Activated CD4-positive, alpha-beta T cell treated with anti-CD3 and anti-CD28 coated beads, Interleukin-2, amount 50 U/mL, for 1 hour (primary cell): ENCODE measurements around the gene GCNT1.

ENCODE experiments used
- DNase-seq: peaks from one replicate; pipeline ENCODE4 v3.0.0-alpha.2; 2020

The GCNT1 gene

GRCh38 chr9:76542360-76542759 lies 83.4 kb downstream of the GCNT1 start:
- no peak for DNase-seq

GRCh38 chr9:76545191-76545590 lies 86.2 kb downstream of the GCNT1 start:
- DNase-seq = no peak

- DNase-seq = no peak
Measured at GRCh38 chr9:76552181-76552580, 93.2 kb downstream of the GCNT1 start.

GRCh38 chr9:76552751-76553455 lies 93.9 kb downstream of the GCNT1 start:
- DNase-seq = no peak

- no peak for DNase-seq
Measured at GRCh38 chr9:76553680-76554079, 94.7 kb downstream of the GCNT1 start.
